ENCODE measurements around the gene MRPS11. TPM values are rescaled to one million over a fixed set of nuclear protein-coding genes. Genes with fewer than 3 reads are reported as not detected.

Gene MRPS11
- total RNA-seq, 1 experiment from 2014 or later: 63.9 TPM

DNA sequence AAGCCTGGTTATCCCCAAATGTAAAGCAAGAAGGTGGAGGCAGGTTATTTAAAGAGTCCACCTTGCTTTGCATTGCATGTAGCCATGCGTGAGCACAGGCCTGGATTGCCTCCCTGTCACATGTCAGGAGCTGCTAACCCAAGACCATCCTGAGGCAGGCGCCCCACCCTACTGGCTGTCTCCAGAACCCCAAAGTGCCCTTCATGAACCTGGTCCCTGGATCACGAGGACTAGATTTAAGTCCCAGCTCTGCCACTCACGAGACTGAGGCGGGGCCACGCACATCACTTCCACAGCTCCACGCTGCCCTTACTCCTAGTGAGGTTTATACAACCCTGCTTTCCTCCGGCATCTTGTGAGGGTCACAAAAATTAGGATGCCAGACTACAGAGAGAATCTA lies 17.9 kb upstream of the MRPS11 start:
- ChIA-PET POLR2A (no interaction called here), CTCF (interaction anchor here (0.7 to 2.6 kb wide), 7 partner anchors 10 to 1452 kb away, joined by 3 to 7 read pairs (median 4); no protein-coding TSS in a partner anchor)
- no peaks in the 10 kb centered on the region for H3K36me3 Mint-ChIP-seq (ENCODE audit: insufficient read depth, unreplicated experiment)
- H3K4me3 Mint-ChIP-seq (ENCODE audit: unreplicated experiment): no peak overlapping the region
- peaks cover 1% of the 10 kb centered on the region for H3K9me3 Mint-ChIP-seq (ENCODE audit: unreplicated experiment)
- intact Hi-C loops (cut with micrococcal nuclease): no loop called here
- TF ChIP-seq, protein P1, sequence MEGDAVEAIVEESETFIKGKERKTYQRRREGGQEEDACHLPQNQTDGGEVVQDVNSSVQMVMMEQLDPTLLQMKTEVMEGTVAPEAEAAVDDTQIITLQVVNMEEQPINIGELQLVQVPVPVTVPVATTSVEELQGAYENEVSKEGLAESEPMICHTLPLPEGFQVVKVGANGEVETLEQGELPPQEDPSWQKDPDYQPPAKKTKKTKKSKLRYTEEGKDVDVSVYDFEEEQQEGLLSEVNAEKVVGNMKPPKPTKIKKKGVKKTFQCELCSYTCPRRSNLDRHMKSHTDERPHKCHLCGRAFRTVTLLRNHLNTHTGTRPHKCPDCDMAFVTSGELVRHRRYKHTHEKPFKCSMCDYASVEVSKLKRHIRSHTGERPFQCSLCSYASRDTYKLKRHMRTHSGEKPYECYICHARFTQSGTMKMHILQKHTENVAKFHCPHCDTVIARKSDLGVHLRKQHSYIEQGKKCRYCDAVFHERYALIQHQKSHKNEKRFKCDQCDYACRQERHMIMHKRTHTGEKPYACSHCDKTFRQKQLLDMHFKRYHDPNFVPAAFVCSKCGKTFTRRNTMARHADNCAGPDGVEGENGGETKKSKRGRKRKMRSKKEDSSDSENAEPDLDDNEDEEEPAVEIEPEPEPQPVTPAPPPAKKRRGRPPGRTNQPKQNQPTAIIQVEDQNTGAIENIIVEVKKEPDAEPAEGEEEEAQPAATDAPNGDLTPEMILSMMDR (IDR thresholded peaks at IDR 0.05; ENCODE audit: unreplicated experiment): no peak
- no TSS peak for BruUV-seq (replicated peaks)
- H3K27ac Mint-ChIP-seq (ENCODE audit: low read depth, unreplicated experiment): no peak overlapping the region
- peaks cover under 1% of the 10 kb centered on the region for H3K27me3 Mint-ChIP-seq (ENCODE audit: insufficient read depth, unreplicated experiment)
- no peak for DNase-seq (ENCODE audit: unreplicated experiment)
- peaks cover 6% of the 10 kb centered on the region for H3K4me1 Mint-ChIP-seq (ENCODE audit: insufficient read depth, unreplicated experiment)

DNA sequence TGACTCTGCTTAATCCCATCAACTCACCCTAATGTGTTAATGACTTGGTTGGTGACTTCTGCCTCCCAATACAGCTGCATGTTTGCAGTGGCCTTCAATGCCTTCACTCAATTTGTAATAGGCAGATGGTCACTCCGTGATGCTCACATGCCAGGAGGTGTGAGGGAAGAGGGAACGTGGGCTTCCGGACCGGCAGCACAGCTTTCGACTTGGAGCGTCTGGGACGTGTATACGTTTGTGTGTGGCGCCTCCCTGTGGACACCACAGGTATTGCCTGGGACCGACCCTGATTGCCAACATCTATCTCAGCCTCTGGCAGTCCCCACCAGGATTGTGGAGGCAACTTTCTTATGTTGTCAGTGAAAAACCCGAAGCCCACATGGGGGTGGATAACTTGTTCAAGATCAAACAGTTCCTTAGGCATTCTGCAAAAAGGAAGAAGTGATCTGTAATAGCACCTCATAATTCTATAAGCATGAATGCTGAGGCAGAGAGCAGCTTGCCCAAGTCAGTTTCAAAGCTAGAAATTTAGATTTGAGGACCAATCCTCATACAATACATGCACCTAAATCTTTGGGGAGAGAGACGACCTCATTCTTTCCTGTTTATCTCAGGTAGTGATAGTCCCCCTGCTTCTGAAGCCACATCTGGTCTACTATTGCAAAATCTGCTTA lies 17.2 kb upstream of the MRPS11 start:
- Mint-ChIP-seq H3K27ac (ENCODE audit: low read depth, unreplicated experiment) (no peak overlapping the region), H3K36me3 (ENCODE audit: insufficient read depth, unreplicated experiment) (no peaks in the 10 kb centered on the region), H3K4me1 (ENCODE audit: insufficient read depth, unreplicated experiment) (peaks cover 6% of the 10 kb centered on the region), H3K27me3 (ENCODE audit: insufficient read depth, unreplicated experiment) (no peaks in the 10 kb centered on the region), H3K9me3 (ENCODE audit: unreplicated experiment) (no peaks in the 10 kb centered on the region), H3K4me3 (ENCODE audit: unreplicated experiment) (no peak overlapping the region)
- DNase-seq (ENCODE audit: unreplicated experiment): peak; percentile 65
- TF ChIP-seq, protein P1 (IDR thresholded peaks at IDR 0.05; ENCODE audit: unreplicated experiment): peak; percentile 86
- ChIA-PET POLR2A (no interaction called here), CTCF (interaction anchor here (0.6 to 2.6 kb wide), 12 partner anchors 10 to 1452 kb away, joined by 3 to 7 read pairs (median 4); no protein-coding TSS in a partner anchor)
- no TSS peak for BruUV-seq (replicated peaks)
- intact Hi-C loops (cut with micrococcal nuclease): loop anchor here (1.0 to 10.0 kb wide), 5 partner anchors 176 to 1825 kb away; no protein-coding TSS in a partner anchor

DNA sequence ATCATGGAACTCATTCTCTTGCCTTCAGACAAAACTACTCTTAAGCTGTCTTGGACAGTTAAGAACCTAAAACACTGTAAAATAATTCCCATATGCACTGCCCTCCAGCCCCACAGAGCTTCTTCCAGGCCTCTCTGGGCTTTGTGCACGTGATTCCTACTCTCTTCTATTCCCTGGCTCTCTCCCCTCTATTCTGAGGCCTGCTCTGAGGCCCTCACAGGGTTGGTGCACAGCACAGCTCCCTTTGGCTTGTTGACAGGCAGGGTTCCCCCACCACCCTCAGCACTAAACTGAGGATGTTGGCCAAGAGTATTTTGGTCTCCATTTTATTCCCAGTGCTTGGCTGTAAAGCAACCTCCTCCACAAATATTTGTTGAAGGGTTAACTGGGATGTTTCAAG lies 13.9 kb upstream of the MRPS11 start:
- peaks cover 6% of the 10 kb centered on the region for H3K4me1 Mint-ChIP-seq (ENCODE audit: insufficient read depth, unreplicated experiment)
- TF ChIP-seq, protein P1 (IDR thresholded peaks at IDR 0.05; ENCODE audit: unreplicated experiment): no peak
- H3K36me3 Mint-ChIP-seq (ENCODE audit: insufficient read depth, unreplicated experiment): peaks cover under 1% of the 10 kb centered on the region
- H3K27me3 Mint-ChIP-seq (ENCODE audit: insufficient read depth, unreplicated experiment): no peaks in the 10 kb centered on the region
- CTCF ChIA-PET: interaction anchor here (3.7 to 4.3 kb wide), 2 partner anchors 12 to 206 kb away, joined by 24 to 40 read pairs; partner anchors contain the start of genes MRPL46 and MRPS11
- H3K27ac Mint-ChIP-seq (ENCODE audit: low read depth, unreplicated experiment): no peak overlapping the region
- no TSS peak for BruUV-seq (replicated peaks)
- no peaks in the 10 kb centered on the region for H3K9me3 Mint-ChIP-seq (ENCODE audit: unreplicated experiment)
- no peak overlapping the region for H3K4me3 Mint-ChIP-seq (ENCODE audit: unreplicated experiment)
- POLR2A ChIA-PET: interaction anchor here (0.6 kb wide), 1 partner anchor 16 kb away, joined by 3 read pairs; no protein-coding TSS in a partner anchor
- intact Hi-C loops (cut with micrococcal nuclease): loop anchor here (5.0 to 10.0 kb wide), 3 partner anchors 1411 to 1829 kb away; no protein-coding TSS in a partner anchor
- DNase-seq (ENCODE audit: unreplicated experiment): no peak

DNA sequence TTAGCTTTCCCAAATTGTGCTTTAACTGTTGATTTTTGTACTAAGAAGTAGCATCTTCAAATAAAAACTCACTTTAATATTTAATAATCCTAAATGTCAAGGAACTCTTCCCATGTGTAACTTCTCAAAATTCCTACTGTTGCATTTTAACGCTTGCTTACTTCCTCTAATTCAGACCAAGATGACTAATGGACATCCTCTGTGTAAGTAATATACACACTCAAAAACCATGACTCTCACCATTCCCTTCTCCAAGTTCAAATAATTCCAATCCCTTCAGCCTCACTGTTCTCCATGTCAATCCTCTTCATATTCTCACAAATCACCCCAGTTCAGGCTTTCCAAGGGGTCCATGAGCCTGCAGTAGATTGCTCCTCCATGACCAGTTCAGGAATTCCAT lies 13.3 kb upstream of the MRPS11 start:
- ChIA-PET CTCF (interaction anchor here (0.6 to 4.3 kb wide), 11 partner anchors 8 to 1830 kb away, joined by 3 to 40 read pairs (median 4); partner anchors contain the start of genes MRPL46 and MRPS11), POLR2A (interaction anchor here (0.6 to 0.9 kb wide), 2 partner anchors 10 to 15 kb away, joined by 3 to 4 read pairs; no protein-coding TSS in a partner anchor)

More for the DNA sequence above, 13.3 kb upstream of the MRPS11 start:
- H3K4me3 Mint-ChIP-seq (ENCODE audit: unreplicated experiment): no peak overlapping the region
- H3K9me3 Mint-ChIP-seq (ENCODE audit: unreplicated experiment): no peaks in the 10 kb centered on the region
- intact Hi-C loops (cut with micrococcal nuclease): loop anchor here (5.0 to 10.0 kb wide), 3 partner anchors 1412 to 1829 kb away; no protein-coding TSS in a partner anchor
- no TSS peak for BruUV-seq (replicated peaks)
- no peaks in the 10 kb centered on the region for H3K27me3 Mint-ChIP-seq (ENCODE audit: insufficient read depth, unreplicated experiment)
- peaks cover 6% of the 10 kb centered on the region for H3K4me1 Mint-ChIP-seq (ENCODE audit: insufficient read depth, unreplicated experiment)
- DNase-seq (ENCODE audit: unreplicated experiment): no peak
- TF ChIP-seq, protein P1 (IDR thresholded peaks at IDR 0.05; ENCODE audit: unreplicated experiment): no peak
- H3K36me3 Mint-ChIP-seq (ENCODE audit: insufficient read depth, unreplicated experiment): peaks cover 7% of the 10 kb centered on the region
- H3K27ac Mint-ChIP-seq (ENCODE audit: low read depth, unreplicated experiment): no peak overlapping the region
